D341Med (cell line): ENCODE results near the gene CBARP.

Experiments
- DNase-seq: peaks from one replicate; pipeline ENCODE4 v3.0.0; 2012; ENCODE audit warnings: low spot score

The CBARP gene

DNA sequence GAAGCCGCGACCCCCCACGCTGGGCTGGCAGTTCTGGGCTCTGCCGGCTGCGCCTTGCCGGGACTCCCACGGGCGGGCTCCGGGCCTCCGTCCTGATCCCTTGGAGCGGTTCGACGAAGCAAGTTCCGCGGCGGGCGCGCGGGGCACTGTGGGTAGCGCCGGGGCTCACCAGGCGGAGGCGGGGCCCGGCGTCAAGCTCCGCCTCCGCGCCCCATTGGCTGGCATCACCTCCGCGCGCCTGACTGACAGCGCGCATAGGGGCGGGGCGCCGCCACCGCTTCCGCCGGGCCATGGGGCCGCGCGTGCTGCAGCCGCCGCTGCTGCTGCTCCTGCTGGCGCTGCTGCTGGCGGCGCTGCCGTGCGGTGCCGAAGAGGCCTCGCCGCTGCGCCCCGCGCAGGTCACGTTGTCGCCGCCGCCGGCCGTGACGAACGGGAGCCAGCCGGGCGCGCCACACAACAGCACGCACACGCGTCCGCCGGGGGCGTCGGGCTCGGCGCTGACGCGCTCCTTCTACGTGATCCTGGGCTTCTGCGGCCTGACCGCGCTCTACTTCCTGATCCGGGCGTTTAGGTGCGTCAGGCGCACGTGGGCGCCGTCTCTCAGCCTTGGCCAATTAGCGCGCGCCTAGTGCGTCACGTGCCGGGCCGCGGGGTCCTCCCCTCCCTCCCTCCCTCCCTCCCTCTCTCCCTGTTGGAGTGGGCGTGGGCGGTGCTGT lies 37.6 kb upstream of the CBARP start, which contains the start of gene FAM174C:
Gene FAM174C, plus strand, starts transcription at position 271 of the 716 bp plus-strand sequence. Its CDS starts 20 bp downstream, at position 291.
- peak; percentile 96 for DNase-seq

DNA sequence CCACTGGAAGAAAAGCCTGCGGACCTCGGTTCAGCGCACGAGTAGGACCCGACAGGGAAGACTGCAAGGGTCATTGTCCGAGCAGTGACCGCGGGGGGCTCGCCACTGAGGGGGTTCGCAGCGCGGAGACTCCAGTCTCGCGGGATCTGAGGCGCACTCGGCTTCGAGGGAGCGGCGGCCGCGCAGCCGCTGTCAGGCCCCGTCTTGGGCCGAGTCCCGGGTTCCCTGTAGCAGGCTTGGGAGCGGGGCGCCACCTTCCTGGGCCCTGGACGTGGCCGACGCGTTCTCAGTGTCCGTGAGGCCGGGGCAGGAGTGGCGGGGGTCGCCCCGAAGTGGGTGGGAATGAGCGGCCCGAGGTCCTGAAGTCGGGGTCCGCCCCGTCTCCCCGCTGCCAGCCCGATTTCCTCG lies 37.1 kb upstream of the CBARP start:
- peak; percentile 45 for DNase-seq

DNA sequence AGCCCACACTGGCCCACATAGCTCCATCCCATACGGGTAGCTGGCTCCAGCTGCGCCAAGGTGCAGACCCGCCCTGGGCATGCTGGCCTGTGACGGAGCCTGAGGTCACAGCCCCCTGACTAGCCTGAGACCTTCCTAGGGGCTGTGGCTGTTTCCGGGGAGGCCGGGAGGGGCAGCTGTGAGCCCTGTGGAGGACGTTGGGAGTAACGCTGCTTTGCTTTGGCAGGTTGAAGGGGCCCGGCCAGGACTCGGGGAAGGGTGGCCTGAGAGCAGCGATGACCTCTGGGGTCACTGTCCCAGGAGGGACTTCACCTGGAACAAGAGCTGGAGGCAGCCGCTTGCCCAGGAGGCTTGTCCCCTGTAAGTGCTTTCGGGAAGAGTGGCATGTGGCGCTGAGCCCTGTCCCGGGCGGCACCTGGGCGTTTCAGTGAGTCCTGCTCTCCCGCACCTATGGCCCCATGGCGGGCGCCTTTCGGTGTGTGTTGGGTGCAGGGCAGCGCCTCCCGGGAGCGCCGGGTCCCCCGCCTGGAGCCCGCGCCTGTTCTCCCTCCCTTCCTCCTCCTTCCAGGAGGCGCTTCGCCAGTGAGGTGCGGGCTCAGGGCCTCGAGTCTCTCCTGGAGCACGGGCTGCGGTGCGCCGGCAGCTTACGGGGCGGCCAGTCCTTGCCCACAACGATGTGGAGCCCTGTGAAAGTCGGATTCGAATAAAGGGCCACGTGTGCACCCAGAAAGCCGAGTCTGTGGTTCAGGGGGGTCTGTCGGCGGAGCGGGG lies 36.5 kb upstream of the CBARP start:
- no peak for DNase-seq

DNA sequence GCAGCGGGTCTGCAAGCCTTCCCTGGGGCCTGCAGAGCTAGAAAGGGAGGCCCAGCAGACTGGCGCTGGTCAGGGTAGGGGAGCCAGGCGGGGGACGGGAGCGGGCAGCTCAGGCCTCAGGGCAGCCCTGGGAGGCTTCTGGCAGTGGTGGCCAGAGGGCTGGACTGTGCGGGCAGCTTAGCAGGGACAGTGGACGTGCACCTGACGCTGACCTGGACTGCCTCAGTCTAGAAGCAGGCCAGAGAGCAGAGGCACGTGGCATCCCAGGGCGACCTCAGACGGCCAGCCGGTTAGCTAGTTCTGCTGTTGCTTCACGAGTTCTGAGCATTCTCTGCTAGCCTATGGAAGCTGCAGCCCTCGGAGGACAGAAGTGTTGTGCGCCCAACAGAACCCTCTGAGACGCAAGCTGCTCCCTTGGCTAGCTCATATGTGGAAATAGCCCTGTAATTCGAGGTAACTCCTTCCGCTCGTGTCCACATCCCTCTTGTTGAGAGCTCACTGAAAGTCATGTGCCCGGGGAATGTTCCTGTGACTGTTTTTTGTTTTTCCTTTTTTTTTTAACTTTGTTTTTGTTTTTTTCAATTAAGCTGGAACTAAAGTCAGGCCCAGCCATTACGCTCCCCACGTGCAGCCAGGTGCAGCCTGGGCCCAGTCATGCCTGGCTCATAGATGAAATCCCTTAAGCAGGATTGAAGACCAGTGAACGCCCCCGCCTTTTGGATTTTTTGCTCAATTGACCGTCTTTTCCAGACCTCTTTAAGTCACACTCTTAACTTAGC lies 35.6 kb upstream of the CBARP start:
- DNase-seq, result no peak

DNA sequence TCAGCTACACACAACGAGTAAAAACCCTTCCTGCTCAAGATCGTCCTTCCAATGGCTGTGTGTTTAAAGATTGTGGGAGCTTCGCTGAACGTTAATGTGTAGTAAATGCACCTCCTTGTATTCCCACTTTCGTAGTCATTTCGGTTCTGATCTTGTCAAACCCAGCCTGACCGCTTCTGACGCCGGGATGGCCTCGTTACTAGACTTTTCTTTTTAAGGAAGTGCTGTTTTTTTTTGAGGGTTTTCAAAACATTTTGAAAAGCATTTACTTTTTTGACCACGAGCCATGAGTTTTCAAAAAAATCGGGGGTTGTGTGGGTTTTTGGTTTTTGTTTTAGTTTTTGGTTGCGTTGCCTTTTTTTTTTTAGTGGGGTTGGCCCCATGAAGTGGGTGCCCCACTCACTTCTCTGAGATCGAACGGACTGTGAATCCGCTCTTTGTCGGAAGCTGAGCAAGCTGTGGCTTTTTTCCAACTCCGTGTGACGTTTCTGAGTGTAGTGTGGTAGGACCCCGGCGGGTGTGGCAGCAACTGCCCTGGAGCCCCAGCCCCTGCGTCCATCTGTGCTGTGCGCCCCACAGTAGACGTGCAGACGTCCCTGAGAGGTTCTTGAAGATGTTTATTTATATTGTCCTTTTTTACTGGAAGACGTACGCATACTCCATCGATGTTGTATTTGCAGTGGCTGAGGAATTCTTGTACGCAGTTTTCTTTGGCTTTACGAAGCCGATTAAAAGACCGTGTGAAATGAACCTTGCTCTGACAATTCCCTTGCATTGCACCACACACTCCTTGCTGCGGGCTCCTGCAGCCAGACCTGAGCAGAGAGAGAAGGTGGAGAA lies 34.8 kb upstream of the CBARP start:
- DNase-seq, result no peak

DNA sequence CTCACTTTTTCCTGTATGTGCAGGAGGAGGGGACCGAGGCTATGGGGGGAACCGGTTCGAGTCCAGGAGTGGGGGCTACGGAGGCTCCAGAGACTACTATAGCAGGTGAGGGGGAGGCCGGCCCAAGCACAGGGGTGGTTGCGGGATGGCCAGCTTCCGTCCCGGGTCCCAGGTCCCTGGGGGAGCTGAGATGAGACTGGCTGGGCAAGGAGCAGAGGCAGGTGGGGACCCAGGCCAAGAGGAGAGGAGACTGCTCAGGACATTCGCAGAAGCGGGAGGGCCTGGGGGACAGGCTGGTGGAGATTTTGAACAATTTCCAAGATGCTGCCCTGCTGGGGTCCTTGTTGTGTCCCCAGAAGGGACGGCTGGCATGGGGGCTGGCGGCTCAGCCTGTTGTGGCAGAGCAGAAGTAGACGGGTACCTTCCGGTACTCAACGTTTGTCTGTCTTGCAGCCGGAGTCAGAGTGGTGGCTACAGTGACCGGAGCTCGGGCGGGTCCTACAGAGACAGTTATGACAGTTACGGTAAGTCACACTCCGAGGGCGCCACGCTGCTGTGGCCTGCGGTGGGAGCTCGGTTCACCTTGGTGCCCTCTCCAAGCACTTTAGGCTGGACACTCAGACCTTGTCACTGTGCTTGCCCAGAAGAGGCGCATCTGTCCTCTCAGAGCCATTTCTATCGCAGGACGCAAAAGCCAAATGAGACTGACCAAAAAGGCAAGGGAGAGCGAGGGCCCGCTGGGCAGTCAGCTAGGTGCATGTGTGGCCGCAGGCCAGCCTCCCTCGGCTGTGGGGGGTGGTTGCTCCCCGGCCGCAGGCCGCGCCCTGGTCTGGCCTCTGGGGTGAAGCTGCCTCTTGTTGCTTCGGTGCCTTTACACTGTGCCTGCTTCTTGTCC lies 34.0 kb upstream of the CBARP start:
- DNase-seq, result no peak

DNA sequence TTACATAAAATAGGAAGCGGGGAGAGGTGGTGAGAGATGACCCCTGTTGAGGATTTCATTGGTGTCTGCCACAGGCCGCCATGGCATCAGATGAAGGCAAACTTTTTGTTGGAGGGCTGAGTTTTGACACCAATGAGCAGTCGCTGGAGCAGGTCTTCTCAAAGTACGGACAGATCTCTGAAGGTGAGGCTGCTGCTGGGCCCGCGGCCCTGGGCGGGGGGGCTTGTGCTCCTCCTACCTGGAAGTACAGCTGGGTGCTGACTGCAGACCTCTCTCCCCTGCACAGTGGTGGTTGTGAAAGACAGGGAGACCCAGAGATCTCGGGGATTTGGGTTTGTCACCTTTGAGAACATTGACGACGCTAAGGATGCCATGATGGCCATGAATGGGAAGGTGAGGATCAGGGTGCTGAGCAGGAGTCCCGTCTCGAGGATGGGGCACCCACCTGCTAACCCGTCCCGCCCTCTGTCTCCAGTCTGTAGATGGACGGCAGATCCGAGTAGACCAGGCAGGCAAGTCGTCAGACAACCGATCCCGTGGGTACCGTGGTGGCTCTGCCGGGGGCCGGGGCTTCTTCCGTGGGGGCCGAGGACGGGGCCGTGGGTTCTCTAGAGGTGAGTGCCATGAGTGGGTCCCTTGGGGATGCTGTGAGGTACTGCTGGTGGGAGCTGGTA lies 33.2 kb upstream of the CBARP start:
- DNase-seq, result no peak

DNA sequence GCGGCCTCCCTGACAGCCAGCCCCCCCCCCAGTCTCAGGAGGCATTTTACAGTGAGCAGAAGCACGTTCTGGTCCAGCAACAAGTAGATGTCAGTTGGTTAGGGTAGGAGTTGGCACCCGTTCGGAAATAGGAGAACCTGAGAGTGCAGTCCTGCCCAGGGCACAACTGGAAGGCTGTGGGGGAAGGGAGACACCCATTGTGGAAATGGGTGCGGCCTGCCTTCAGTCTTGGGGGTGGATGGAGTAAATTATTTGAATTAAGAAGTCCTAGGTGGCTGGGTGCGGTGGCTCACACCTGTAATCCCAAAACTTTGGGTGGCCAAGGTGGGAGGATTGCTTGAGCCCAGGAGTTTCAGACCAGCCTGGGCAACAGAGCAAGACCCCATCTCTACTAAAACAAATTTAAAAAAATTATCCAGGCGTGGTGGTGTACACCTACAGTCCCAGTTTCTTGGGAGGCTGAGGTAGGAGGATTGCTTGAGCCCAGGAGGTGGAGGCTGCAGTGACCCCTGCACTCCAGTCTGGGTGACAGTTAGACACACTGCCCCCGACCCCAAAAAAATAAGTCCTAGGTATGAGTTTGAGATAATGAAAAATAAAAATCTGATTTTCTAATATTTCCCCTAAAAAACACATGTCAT lies 32.5 kb upstream of the CBARP start:
- no peak for DNase-seq

DNA sequence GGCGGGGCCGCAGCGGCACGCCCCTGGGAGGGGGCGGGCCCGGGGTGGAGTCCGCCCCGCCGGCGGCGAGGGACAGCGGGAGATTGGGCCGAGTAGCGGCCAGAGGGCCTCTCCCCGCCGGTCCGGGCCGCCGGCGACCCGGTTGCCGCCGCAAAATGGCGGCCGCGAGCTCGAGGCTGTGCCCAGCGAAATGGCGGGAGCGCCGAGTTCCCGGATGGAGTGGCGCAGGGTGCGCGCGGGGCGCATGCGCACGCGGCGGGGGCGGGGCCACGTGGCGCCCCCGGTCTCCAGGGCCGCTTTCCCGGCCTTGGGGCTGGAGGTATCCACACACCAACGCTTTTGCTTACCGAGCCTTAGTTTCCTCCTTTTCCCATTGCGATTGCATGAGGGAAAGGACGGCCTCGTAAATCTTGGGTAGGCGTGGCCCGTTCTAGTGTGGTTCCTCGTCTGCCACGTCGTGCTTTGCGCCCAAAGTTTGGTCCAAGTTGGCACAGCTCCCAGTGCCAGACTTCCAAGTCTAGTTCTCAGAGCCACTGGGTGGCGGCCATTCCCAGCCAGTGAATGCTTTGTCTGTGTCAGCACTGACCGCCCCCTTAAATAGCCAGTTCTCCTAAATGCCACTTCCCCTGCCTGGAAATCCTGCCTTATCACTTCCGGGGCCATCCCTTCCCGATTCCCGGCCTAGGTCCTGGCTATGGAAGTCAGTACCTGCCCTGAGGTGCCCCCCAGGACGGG lies 31.8 kb upstream of the CBARP start:
- peak; percentile 94 for DNase-seq

DNA sequence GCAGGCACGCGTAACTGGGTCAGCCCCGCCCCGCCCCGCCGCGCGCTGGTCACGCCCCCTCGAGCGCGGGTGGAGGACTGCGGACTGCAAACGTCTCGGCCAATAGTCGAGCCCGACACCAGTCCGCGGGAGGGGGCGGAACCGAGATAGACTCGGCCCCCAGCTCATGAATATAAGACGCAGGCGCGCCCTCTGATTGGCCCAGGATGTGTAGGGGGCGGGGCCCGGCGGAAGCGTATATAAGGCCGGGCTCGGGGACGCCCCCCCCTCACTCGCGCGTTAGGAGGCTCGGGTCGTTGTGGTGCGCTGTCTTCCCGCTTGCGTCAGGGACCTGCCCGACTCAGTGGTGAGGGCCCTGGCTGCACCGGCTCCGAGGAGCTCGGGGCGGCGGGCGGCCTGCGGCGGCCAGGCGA lies 31.3 kb upstream of the CBARP start, which contains the start of gene CIRBP:
Gene CIRBP, plus strand, starts transcription at position 268 of the 413 bp plus-strand sequence. CDS start 1,602 bp downstream, outside the sequence.
- DNase-seq, result peak; percentile 96

DNA sequence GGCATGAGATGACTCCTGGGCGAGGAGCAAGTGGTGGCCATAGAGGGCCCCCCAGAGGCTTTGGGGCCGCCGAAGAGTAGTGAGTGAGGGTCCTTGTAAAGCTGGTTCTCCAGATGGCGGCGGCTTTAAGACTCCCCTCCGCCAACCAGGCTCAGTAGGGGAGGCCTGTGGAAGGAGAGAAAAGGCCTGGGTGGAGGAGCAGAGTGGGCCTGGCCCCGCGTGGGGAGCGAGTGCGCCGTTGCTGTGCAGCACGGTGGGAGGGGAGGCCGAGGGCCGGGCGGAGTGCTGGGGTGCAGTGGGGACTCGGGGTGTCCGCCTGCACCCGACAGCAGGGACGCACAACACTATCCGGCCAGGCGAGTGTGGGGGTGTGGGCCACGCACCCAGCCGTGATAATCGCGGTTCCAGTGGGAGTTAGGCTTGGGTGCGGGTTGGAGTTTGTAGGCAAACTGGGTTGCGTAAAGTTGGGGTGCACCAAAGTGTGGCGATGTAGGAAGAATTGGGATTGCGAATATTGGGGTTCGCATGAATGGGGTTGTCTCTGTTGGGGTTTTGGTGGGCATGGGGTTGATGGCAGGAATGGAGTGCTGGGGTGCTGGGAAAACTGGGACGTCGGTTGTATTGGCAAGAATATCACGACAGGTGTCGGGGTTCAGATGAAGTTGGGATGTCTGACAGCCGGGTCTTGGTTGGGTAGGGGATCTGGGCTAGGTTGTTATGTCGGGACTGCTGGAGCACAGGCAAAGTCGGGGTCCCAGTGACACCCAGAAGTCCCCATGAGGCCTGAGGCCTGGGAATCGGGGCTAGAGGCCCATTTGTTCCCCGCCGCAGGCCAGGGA lies 30.6 kb upstream of the CBARP start:
- DNase-seq, result no peak

DNA sequence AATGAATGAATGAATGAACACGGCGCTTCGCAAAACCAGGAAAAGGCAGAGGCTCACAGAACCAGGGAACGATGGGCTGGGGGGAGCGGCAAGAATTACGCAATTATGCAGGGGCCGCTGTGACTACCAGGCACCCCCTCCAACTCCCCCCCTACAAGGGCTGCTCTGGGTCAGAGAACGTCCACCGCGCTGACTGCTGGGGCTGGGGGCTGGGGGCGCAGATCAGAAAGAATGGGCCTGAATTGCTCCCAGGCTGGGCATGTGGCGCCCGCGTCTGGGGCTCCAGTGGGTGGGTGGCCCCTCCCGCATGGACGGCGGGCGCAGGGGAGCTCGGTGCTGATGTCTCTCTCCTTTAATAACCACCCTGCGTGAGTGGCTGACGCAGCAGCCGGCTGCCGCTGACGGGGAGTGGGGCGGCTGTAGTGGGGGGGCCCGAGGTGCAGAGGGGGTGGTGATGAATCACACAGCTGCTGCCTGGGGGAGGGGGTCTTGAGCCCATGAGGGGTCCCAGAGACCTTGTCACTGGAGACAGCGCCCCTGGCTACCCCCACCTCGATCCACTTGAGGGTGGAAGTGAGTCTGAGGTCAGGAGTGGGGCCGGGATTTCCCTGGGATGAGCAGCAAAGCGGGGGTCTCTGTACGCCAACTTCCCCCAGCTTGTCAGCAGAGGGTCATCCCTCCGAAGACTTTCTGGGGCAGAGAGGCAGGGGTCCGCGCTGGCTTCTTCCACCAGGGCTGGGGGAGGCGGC lies 29.8 kb upstream of the CBARP start:
- no peak for DNase-seq

DNA sequence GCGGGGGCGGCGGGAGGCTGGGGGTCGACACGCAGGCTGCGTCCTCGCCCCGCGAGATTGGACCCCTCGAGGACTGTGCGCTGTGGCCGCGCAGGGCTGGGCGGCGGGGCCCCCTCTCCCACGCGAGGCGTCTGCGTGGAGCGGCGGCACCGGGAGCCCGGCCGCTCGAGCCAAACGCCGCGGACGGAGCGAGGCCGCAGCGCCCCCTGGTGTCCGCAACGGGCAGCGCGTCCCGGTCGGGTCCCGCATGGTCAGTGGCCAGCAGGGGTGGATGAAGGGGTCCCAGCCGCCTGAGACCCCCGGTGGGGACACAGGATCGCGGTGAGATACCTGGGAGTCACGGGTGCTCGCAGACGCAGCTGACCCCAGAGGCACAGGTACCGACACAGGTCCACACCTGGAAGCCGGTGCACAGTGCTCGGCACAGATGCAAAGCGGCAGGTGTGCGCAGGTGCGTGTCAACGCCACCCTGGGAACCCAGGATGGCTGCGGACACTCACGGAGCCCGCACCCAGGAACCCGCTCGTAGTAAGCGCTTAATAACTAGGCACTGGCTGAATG lies 29.2 kb upstream of the CBARP start:
- peak; percentile 83 for DNase-seq

DNA sequence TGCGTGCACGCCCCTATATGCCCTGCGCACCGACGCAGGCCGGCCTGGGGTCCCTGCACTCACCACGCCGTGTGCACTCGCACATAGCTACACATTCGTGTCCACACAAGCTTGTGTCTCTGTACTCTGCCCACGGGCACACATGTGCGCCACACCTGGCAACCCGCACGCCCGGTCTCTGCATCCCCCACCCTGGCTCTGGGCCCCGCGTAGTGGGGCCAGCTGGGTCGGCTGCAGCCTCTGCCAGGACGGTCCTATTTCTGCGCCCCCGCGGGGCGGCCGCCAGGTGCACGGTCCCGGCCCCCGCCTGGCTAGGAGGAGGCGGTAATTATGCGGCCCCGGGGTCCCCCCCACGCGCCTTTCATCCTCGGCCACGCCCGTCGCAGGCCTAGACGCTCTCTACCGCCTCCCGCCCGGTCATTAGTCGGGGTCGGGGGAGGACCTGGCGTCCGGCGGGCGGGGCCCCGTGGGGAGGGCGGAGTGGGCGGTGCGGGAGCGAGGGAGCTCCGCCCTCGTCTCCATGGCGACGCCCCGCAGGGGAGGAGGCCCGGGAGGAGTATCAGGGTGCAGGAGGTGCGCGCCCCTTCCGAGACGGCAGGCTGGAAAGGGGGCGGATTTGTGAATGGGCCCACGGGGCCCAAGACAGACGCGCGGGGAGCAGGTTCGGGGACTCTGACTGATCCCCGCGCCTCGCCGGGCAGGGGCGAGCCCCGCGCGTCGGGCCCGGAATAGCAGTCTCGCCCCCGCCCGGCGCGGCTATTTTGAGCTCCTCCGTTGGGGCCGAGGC lies 28.5 kb upstream of the CBARP start:
- peak; percentile 77 for DNase-seq

DNA sequence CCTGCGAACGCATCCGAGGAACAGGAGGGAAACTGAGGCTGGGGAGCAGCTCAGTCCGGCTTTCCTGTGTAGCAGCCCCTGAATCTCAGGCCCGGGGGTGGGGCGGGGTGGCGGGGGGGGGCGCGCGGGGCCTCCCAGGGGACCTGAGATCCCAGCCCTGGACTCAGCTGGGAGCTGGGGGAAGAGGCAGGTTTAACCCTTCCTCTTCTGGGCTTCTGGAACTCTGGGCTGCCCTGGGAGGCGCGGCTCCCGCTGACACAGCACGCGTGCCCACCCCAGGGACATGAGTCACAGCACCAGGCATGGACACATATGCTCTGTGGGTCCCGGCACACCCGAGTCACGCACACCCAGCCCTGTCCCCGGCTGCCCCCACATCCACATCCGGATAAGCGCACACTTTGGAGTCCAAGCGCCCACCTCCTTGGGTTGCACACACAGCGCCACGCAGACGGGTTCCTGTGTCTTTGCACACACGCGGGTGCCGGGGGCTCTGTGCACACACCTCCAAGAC lies 27.9 kb upstream of the CBARP start:
- DNase-seq, result peak; percentile 47
